ENCODE results near the gene UNCX.
"Not testable (repeated sequence)": the region's sequence is repeated elsewhere in the genome, so short reads cannot be mapped to it uniquely, and the experiment has no call there.

UNCX gene

DNA sequence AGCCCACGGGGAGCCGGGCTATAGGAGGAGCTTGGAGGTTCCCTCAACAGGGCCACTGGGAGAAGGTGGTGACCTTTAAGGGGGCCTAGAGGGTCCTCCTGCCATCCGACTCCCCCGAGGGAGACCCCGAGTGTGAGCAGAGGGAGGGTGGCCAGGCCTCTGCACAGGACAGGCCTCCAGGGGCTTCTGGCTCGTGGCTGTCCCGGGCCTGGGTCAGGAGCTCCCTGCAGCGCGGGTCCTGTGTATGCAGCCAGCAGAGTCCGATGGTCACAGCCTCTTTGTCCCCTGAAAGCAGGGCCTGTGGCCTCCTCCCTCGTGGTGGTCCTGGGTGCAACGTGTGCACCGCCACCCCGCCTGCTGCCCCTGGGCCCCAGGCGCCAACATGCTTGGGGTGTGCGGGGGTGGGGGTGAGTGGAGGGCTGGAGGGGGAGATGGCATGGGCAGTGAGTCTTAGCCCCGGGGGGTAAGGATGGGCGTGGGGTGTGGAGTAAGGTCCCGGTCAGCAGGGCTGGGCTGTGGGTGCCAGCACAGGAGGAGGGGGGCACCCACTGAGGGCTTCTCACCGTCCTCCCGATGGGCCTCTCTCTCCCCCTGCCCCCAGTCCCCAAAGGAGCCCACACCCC is 27.1 kb downstream of the UNCX start:
- no peak for DNase-seq

DNA sequence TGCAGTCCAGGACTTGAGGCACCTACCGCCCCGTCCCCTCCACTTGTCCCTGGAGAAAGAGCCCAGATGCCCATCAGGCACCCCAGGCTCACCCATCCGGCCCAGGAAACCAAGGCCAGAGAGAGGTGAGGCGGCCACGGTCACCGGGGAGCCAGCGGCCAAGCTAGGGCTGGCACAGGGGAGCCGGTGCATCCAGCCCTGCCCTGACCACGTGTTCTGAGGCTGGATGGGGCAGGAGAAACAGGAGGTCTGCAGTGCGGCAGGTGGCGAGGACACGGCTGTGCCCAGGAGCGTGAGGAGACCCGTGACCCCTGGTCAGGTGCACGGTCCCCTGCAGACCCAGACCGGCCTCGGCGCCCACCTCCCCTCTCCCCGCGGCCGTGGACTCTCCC is 27.6 kb downstream of the UNCX start:
- DNase-seq = no peak

DNA sequence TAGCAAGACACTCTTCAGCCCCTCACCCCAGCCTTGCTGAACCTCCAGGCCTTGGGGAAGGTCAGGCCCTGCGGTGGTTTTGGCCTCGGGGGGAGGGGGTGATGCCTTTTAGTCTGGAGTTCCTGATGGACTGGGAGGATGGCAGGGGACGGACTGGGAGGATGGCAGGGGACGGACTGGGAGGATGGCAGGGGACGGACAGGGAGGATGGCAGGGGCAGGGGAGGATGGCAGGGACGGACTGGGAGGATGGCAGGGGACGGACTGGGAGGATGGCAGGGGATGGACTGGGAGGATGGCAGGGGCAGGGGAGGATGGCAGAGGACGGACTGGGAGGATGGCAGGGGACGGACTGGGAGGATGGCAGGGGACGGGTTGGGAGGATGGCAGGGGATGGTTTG is 28.4 kb downstream of the UNCX start:
- DNase-seq = not testable (repeated sequence)

GRCh38 chr7:1262441-1262840 is 29.8 kb downstream of the UNCX start:
- DNase-seq = no peak

DNA sequence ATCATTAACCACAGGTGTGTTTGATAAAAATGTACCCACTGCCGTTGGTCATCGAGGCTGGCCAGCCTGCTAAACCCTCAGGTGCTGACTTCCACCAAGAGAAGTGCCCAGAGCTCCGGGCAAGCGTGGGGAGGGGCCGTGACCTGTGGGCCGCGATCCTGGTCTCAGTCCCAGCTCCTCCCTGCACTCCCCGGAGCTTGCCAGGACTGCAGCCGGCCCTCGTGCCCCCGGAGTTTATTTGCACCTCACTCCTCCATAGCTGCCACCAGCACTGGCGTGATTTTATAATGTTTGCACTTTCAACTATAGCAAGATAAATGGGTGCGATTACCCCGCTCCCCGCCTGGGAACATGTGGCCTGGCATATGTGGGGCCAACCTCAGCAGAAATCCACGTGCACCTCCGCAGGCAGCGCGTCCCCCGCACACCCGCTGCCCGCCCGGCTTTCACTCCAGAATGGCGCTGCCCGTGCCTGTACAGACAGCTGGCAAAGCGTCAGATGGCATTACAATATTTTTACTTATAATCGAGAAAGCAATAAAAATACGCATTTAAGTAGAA is 30.8 kb downstream of the UNCX start:
- no peak for DNase-seq

GRCh38 chr7:1264345-1265280 is 31.9 kb downstream of the UNCX start:
- no peak for DNase-seq

DNA sequence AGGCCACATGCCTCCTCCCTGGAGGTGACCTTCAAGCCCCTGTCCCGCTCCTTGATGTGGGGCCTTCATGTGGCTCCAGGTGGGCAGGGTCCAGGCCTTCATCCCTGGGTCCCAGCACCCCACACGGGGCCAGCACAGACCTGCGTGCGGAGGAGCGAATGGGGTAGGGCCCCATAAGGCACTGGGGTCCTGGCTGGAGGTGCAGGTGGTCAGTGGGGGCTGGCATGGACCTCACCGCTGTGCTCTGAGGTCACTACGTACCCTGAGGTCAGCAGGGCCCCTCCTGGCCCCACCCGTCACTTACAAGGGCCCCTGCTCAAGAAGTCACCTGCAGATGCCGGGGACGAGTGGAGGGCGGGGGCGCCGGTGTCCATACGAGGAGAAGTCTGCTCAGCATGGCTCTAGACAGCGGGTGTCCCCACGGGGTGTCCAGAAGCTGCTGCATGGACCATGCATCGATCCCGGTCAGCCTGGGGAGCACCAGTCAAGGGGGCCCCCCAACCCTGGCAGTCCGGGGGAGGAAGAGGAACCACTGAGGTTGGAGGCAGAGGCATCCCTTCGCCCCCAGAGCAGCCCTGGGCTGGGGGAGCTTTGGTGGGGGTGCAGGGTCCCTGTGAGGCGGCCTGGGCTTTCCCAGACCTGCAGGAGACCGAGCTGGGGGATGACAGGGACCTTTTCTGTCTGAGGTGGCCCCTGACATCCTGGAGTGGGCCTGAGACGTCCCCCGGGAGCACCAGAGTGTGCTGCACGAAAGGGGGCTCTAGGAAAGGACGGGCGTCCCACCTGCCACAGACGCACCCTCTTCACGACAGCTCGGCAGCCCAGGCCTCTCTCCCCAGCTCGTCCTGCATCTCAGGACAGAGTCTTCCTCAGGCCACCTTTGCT is 34.6 kb downstream of the UNCX start:
- no peak for DNase-seq

GRCh38 chr7:1268076-1268815 is 35.6 kb downstream of the UNCX start:
- no peak for DNase-seq

DNA sequence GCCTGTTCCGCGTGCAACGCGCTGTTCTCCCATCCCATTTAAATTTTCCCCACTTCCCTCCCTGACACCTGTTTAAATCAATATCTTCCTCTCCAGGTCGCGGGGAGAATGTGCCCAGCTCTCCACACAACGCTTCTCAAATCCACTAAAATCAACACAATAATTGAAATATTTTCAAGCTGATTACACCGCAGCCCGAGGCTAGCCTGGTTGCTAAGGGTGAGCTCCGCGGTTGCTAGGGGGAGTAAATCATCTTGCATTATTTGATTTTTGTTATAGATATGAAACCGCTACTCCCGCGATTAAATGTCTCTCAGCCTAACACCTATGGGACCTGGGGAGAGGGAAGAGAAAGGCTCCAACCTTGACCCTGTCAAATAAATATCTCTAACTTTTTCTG is 36.2 kb downstream of the UNCX start:
- DNase-seq = no peak

DNA sequence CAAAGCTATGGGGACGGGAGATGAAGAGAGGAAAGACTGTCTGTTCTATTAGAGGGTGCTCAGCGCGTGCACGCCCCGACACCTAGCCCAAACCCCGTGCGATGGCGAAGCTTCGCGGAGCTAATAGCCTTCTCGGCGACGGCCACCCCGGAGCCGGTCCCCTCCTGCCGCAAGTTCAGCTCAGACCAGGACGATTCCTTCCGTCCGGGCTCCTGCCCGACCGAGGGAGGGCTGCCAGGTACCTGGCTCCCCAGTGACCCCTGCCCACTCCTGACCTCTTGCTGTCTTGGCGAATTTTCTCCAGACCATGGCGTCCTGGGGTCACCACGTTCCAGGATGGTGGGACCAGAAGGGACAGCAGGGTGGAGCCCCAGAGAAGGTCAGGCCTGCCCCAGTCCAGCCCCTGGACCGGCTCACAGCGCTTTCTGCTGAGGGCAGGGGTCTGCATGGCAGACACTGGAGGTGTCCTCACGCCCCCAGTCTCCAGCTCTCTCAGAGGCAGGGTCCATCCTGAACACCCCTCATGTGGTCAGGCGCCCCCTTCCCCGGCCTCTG is 36.7 kb downstream of the UNCX start:
- no peak for DNase-seq

GRCh38 chr7:1270181-1270580 is 37.5 kb downstream of the UNCX start:
- no peak for DNase-seq

DNA sequence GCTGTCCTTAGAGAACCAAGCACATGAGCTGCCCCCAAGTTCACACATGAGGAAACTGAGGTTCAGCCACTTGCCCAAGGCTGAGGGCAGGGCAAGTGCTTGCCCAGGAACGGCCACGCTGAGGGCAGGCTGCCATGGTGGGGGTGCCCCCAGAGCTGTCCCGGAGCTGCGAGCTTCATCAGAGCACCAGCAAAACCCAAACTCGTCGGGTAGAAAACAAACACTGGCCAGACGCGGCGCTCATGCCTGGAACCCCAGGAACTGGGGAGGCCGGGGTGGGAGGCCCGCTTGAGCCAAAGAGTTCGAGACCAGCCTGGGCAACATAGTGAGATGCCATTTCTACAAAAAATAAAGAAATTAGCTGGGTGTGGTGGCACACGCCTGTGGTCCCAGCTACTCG is 38.4 kb downstream of the UNCX start:
- no peak for DNase-seq

GRCh38 chr7:1271656-1272055 is 39.0 kb downstream of the UNCX start:
- no peak for DNase-seq

- not testable (repeated sequence) for DNase-seq
These were observed 39.5 kb downstream of the UNCX start for GRCh38 chr7:1272136-1272535.

GRCh38 chr7:1274121-1274875 is 41.6 kb downstream of the UNCX start:
- DNase-seq = no peak

DNA sequence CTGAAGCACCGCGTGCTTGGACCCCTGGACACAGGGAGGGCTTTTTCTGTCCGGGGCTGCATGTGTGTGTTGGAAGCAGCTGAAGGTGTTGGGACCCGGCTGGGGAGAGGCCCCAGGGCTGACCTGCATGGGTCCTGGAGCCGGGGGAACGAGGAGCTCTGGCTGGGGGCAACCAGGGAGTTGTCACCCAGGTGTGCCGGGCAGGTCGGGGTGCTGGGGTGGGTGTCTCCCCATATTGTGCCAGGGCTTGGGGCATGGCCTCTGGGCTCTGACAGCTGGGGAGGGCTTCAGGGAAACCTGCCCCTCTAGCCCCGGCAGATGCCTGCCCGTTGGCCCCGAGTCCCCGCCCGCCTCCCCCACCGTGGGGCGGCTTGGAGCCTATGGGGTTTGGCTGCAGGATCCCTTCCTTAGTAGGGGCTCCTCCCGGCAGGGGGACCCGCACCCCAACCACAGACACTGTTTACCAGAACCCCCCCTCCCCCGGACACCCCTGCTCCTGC is 42.3 kb downstream of the UNCX start:
- DNase-seq = no peak

DNA sequence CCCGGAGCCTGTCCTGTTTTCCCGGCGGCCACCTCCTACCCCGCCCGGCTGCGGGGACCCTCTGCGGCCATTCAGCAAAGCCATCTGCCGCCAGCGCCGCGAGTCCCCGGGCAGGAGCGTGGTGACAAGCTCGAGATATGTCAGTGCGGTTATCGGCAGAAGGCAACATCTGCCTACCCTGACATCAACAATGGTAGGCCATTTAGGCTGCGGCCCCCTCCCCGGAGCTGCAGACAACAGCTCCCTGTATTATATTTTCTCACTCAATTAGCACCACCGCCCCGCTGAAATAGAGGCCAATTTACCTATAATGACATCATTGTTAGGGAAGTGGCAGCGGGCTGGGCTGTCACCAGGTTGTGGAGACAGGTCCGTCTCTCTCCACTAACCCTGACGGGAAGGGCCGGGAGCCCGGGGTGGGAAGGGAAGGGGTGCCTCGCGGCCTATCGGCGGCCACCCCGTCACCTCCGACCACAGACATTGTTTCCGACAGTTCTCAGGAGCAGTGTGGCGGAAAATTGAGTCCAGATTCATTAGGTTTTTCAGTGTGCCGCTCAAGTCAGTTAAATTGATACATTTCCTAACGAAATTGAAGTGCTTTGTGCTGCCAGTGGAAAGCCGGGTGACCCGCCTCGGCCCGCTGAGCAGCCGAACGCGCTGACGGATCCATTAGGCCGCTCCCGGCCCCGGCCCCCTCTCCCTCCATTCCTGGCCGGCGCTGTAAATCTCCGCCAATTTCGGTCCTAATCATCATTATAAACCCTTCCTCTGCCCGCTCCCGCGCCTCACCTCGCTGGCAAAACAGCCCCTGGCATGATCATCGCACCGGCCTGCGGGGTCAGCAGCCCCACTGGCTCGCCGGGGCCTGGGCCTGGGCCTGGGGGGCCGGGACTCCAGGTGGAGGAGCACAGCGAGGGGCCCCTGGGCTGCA is 43.0 kb downstream of the UNCX start:
- DNase-seq = no peak

- DNase-seq = no peak
These were observed 44.0 kb downstream of the UNCX start for GRCh38 chr7:1276626-1277175.

DNA sequence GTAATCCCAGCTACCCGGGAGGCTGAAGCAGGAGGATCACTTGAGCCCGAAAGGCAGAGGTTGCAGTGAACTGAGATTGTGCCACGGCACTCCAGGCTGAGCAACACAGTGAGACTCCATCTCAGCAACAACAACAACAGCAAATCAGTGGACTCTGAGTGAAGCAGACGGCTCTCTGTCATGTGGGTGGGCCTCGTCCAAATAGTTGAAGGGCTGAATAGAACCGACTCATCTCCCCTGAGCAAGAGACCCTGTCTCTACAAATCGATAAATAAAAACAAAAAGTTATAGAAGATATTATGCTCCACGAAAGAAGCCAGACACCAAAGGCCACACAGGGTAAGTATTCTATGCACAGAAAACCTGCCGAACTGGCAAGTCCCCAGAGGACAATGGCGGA is 45.9 kb downstream of the UNCX start:
- no peak for DNase-seq

GRCh38 chr7:1279041-1279440 is 46.4 kb downstream of the UNCX start:
- DNase-seq = no peak
